Measurements from ENCODE around the gene NRXN2.

The NRXN2 gene

DNA sequence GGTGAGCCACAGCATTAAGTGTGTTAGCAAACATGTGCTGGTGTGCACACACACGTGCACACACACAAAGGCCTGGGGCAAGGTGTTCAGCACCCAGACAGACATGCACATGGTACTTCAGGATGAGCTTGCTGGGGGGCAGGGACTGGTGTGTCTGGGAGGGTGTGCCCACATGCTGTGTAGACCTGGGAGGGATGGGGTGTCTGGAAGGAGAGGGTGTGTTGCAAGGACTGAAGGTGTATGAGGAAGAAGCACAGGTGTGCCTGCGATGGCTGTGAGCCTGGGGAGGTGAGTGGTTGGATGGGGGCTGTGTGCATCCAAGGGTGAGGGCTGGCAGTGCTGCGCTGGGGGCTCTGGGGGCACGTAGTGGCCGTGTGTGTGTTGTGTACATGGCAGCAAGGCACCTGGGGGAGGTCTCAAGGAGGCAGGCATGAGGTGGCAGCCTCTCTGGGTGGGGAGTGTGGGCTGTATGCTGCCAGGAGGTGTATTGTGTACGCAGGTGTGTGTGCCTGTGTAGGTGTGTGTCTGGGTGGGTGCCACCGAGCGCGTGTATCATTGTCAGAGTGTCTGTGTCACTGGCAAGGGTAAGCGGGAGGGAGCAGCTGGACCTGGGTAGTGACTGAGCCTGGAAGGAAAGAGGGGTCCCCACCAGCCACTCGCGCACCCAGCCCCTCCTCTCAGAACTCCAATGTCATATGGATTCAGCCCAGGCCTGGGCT lies 2.2 kb downstream of the NRXN2 start:
- no peak overlapping the region for H3K27ac ChIP-seq
- TF ChIP-seq ZFX (IDR thresholded peaks at IDR 0.05): no peak
- TF ChIP-seq, protein P1, sequence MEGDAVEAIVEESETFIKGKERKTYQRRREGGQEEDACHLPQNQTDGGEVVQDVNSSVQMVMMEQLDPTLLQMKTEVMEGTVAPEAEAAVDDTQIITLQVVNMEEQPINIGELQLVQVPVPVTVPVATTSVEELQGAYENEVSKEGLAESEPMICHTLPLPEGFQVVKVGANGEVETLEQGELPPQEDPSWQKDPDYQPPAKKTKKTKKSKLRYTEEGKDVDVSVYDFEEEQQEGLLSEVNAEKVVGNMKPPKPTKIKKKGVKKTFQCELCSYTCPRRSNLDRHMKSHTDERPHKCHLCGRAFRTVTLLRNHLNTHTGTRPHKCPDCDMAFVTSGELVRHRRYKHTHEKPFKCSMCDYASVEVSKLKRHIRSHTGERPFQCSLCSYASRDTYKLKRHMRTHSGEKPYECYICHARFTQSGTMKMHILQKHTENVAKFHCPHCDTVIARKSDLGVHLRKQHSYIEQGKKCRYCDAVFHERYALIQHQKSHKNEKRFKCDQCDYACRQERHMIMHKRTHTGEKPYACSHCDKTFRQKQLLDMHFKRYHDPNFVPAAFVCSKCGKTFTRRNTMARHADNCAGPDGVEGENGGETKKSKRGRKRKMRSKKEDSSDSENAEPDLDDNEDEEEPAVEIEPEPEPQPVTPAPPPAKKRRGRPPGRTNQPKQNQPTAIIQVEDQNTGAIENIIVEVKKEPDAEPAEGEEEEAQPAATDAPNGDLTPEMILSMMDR (conservative IDR thresholded peaks at IDR 0.05): no peak

DNA sequence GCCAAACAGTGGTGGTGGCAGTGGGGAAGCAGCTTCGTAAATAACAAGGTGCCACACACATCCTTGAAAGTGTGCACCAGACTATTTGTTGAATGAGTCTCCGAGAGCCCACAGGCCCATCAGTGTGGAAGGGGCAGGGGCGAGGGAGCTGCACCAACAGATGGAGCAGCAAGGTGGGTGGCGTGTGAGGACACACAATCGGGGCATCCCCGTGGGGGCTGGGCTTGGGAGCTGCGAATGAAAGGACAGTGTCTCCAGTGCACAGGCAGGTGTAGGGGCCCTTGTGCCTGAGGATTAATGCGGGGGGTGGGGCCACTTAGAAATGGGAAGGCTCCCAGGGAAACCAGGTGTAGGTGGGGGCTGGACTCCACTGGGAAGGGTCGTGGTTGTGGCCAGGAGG lies 2.8 kb downstream of the NRXN2 start:
- TF ChIP-seq ZFX (IDR thresholded peaks at IDR 0.05): no peak
- TF ChIP-seq, protein P1 (conservative IDR thresholded peaks at IDR 0.05): no peak

DNA sequence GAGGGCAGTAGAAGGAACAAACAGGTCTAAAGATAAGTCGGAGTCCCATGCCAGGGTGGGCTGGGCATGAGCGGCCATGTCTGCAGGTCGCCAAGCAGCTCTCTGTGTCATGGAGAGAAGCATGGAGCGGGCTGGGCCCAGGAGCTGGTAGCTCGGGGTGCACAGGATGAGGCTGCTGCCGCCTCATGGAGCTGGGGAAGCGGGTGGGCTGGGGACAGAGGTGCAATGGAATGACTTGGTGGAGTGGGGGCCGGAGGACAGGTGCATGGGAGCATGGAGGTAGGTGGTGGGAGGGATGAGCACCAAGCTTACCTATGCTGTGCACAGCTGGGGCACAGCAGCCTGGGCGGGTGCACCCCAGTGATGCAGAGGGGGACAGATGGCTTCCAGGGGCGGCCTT lies 3.6 kb downstream of the NRXN2 start:
- no peak overlapping the region for H3K27ac ChIP-seq
- TF ChIP-seq, protein P1 (conservative IDR thresholded peaks at IDR 0.05): no peak
- no peak for TF ChIP-seq ZFX (IDR thresholded peaks at IDR 0.05)

More for the DNA sequence above, 2.8 kb downstream of the NRXN2 start:
- no peak overlapping the region for H3K27ac ChIP-seq

DNA sequence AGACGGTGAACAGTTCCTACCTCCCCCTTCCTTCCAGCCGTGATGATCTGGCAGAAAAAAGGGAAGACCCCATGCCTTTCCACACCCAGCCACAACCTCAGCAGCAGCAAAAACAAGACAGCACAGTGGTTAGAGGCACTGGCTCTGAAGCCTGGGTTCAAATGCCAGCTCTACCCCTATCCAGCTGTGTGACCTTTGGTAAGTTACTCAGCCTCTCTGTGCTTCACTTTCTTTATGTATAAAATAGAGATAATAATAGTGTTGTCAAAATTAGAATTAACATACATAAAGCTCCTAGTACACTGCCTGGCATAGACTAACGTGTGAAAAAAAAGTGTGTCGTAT lies 4.2 kb downstream of the NRXN2 start:
- TF ChIP-seq, protein P1 (conservative IDR thresholded peaks at IDR 0.05): no peak
- TF ChIP-seq ZFX (IDR thresholded peaks at IDR 0.05): no peak
- no peak overlapping the region for H3K27ac ChIP-seq

DNA sequence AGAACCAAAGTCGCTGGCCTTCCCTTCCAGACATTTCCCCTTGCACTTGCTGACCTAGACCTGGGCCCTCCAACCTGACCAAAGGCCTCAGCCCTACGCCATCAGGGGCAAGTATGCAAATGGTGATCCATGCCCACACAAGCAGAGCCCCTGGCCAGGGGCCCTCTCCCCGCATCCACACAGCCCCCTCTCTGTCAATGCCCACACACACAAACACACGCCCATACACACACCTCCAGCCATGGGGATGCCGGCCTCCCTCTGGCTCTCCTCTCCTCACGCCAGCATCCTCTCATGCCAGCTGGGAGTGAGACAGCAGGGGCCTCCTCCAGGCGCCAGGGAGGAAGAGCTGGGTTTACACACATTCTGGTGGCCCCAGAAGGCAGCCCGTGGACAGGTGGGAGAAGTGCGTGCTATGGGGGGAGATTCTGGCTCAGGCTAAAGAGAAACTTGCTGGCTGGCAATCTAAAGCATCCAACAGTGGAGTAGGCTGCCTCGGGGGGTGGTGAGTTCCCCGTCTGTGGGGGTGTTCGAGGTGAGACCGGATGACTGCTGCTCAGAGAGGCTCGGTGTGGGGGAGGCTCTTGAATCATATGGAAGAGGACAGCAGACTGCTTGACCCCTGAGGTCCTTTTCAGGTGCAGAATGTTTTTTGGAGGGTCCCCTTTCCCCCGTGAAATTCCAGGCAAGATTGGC lies 4.8 kb downstream of the NRXN2 start:
- H3K27ac ChIP-seq: no peak overlapping the region
- TF ChIP-seq ZFX (IDR thresholded peaks at IDR 0.05): no peak
- TF ChIP-seq, protein P1 (conservative IDR thresholded peaks at IDR 0.05): no peak

DNA sequence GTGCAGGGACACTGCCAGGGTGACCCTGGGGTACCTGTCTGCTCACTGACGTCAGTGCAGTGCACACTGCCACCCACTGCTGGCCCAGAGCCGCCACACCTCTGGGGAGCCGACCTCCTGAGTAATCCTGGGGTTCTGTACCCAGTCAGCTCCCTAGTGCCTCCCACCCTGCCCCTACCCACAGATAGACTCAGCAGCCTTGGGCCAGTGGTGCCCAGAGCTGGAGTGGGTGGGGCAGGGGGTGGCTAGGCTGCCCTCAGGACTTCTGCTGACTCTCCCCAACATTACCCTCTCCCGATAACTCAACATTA lies 5.8 kb downstream of the NRXN2 start:
- TF ChIP-seq ZFX (IDR thresholded peaks at IDR 0.05): no peak
- TF ChIP-seq, protein P1 (conservative IDR thresholded peaks at IDR 0.05): no peak

DNA sequence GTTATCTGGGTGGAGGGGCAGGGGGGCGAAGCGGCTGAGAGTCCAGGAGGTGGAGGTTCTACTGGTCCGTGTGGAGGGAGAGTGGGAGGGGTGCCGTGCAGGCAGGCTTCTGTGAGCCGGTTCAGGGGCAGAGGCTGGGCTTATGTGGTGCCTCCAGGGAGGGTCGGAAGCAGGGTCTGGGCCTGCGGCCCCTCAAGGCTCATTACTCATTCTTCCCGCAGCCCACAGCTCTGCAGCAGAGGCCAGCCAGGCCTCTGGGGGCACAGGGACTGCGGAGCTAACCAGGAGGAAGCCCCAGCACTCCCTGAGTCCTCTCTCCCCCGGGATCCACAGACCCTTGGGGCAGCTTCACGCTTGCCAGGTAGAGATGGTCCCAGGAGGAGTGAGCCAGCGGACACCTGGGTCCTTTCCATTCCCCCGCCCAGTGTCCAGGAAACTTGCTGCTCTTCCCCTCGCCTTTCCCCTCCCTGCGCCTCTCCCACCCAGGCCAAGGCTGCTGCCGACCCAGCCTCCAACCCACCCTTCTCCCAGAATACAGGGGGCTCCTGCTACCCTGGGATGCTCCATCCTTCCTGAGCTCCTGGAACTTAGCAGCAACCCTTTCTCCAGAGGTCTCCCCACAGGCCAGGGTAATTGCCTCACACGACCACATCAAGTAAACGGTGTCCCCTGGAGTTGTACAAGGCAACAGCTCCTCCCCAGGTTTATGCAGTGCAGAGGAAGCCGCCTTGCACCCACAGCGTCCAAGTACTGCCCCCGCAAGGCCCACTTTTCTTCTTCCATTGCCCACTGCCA lies 6.3 kb downstream of the NRXN2 start:
- TF ChIP-seq, protein P1 (conservative IDR thresholded peaks at IDR 0.05): no peak
- TF ChIP-seq ZFX (IDR thresholded peaks at IDR 0.05): no peak
- H3K27ac ChIP-seq: no peak overlapping the region

More for the DNA sequence above, 5.8 kb downstream of the NRXN2 start:
- H3K27ac ChIP-seq: no peak overlapping the region

Data from C4-2B (cell line).